OCI-LY3 (cell line): ENCODE data around the gene SPDL1.
"Not testable (repeated sequence)": the region's sequence is repeated elsewhere in the genome, so short reads cannot be mapped to it uniquely, and the experiment has no call there.

Experiments used
- H2AFZ ChIP-seq: fragments of 200-600, 300-600 bp; shearing (Covaris generic); 2 replicates; pipeline ENCODE4 v1.6.0; 2014; ENCODE audit warnings: antibody characterized with exemption, low read depth, low read length
- H3K27ac ChIP-seq: fragments of 200-600, 300-600 bp; sonication (generic); 2 replicates; pipeline ENCODE4 v1.5.1; 2014; ENCODE audit warnings: mild to moderate bottlenecking, low read length, moderate library complexity, mixed read lengths
- H3K27me3 ChIP-seq: fragments of 200-600, 300-600 bp; sonication (generic); 2 replicates; pipeline ENCODE4 v1.6.1; 2014; ENCODE audit warnings: low read depth, low read length, mixed read lengths
- H3K36me3 ChIP-seq: fragments of 200-600, 300-600 bp; sonication (generic); replicated peaks from 2 replicates; pipeline ENCODE3; 2014; ENCODE audit warnings: low read depth, low read length, mixed read lengths
- H3K4me1 ChIP-seq: fragments of 300-600, 200-600 bp; sonication (generic); 2 replicates; pipeline ENCODE4 v1.6.1; 2014; ENCODE audit warnings: low read length, mixed read lengths
- H3K4me2 ChIP-seq: fragments of 200-600, 300-600 bp; sonication (generic); 2 replicates; pipeline ENCODE4 v1.6.1; 2014; ENCODE audit warnings: low read length, mixed read lengths
- H3K4me3 ChIP-seq: fragments of 300-600, 200-600 bp; sonication (generic); 2 replicates; pipeline ENCODE4 v1.5.1; 2014; ENCODE audit warnings: antibody characterized with exemption, mild to moderate bottlenecking, low read length, moderate library complexity
- H3K79me2 ChIP-seq: fragments of 300-600, 200-600 bp; shearing (Covaris generic); 2 replicates; pipeline ENCODE4 v1.6.1; 2014; ENCODE audit warnings: mild to moderate bottlenecking, low read length, mixed read lengths
- H3K9ac ChIP-seq: fragments of 300-600, 200-600 bp; shearing (Covaris generic); 2 replicates; pipeline ENCODE4 v1.6.0; 2014; ENCODE audit warnings: mild to moderate bottlenecking, low read length, moderate library complexity
- H3K9me3 ChIP-seq: fragments of 200-600, 300-600 bp; shearing (Covaris generic); 2 replicates; pipeline ENCODE4 v1.6.1; 2014; ENCODE audit warnings: low read length, mixed read lengths; ENCODE audit not compliant: insufficient read depth
- H4K20me1 ChIP-seq: fragments of 200-600, 300-600 bp; sonication (generic); 2 replicates; pipeline ENCODE4 v1.6.1; 2016; ENCODE audit warnings: low read length, mixed read lengths; ENCODE audit not compliant: insufficient read depth
- CTCF ChIP-seq: fragments of 200-600, 300-600 bp; sonication (generic); IDR thresholded peaks from 2 replicates; pipeline ENCODE4 v1.5.1; 2014; ENCODE audit warnings: antibody characterized with exemption, low read length, low read depth
- EZH2phosphoT487 ChIP-seq: fragments of 200-600 bp; shearing (Covaris generic); IDR thresholded peaks from 2 replicates; pipeline ENCODE4 v1.6.1; 2018; ENCODE audit warnings: antibody characterized with exemption, mixed run types, low read depth

SPDL1 gene

GRCh38 chr5:169607882-169608281 is 24.3 kb downstream of the SPDL1 start:
- H2AFZ ChIP-seq, result no peak overlapping the region
- peaks cover 15% of the 10 kb centered on the region for H3K4me1 ChIP-seq
- no peaks in the 10 kb centered on the region for H3K79me2 ChIP-seq
- peaks cover 19% of the 10 kb centered on the region for H3K36me3 ChIP-seq
- no peak overlapping the region for H3K9ac ChIP-seq
- no peak overlapping the region for H3K4me2 ChIP-seq
- H3K27ac ChIP-seq, result no peak overlapping the region
- no peak overlapping the region for H3K4me3 ChIP-seq
- peaks cover 4% of the 10 kb centered on the region; the same call in 1 of the 2 replicates for H3K9me3 ChIP-seq
- no peaks in the 10 kb centered on the region for H3K27me3 ChIP-seq
- 0 out of 2 replicates have a peak, but pooled peaks cover 3% of the 10 kb centered on the region for H4K20me1 ChIP-seq
- TF ChIP-seq CTCF (no peak), EZH2phosphoT487 (no peak)

DNA sequence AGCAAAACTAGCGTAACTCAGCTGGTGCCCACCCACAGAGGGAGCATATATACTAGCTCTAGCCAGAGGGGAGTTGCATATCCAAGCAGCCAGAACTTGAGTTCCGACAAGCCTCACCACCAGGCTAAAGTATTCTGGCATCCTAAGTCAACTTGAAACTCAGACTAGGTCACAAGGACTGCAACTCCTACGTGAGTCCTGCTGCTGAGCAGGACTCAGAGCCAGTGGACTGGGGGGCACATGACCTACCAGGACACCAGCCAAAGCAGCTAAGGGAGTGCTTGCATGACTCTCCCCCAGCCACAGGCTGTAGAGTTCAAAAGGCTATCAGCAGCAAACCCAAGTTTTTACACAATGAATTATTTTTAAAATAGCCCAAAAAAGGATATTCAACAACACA is 26.1 kb downstream of the SPDL1 start:
- H3K9ac ChIP-seq, result no peak overlapping the region
- no peak overlapping the region for H3K4me3 ChIP-seq
- peaks cover 15% of the 10 kb centered on the region for H3K4me1 ChIP-seq
- H3K79me2 ChIP-seq, result no peaks in the 10 kb centered on the region
- H2AFZ ChIP-seq, result no peak overlapping the region
- 0 out of 2 replicates have a peak, but pooled peaks cover 3% of the 10 kb centered on the region for H4K20me1 ChIP-seq
- peaks cover 4% of the 10 kb centered on the region; the same call in 1 of the 2 replicates for H3K9me3 ChIP-seq
- no peak overlapping the region for H3K4me2 ChIP-seq
- TF ChIP-seq CTCF, result no peak
- TF ChIP-seq EZH2phosphoT487, result no peak
- H3K27me3 ChIP-seq, result no peaks in the 10 kb centered on the region
- H3K36me3 ChIP-seq, result peaks cover 8% of the 10 kb centered on the region
- H3K27ac ChIP-seq, result no peak overlapping the region

DNA sequence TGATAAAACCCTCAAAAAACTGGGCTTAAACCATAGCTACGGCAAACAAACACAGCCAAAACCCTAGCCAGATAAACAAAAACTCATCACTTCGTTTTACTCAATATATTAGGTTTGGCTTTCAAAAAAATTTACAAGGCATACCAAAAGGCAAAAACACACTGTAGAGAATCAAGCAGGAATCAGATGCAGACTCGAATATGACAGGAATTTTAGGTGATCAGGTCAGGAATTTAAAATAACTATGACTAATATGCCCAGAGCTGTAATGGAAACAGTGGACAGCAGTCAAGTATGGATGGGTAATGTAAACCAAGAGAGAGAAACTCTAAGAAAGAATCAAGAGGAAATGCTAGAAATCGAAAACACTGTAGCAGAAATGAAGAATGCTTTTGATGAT is 27.0 kb downstream of the SPDL1 start:
- Histone ChIP-seq H3K27ac (no peak overlapping the region), H3K4me2 (no peak overlapping the region), H2AFZ (no peak overlapping the region), H3K9me3 (peaks cover 4% of the 10 kb centered on the region; the same call in 1 of the 2 replicates), H3K4me3 (no peak overlapping the region), H3K4me1 (peaks cover 15% of the 10 kb centered on the region), H3K27me3 (no peaks in the 10 kb centered on the region), H3K9ac (no peak overlapping the region), H3K36me3 (peaks cover 4% of the 10 kb centered on the region), H3K79me2 (no peaks in the 10 kb centered on the region), H4K20me1 (0 out of 2 replicates have a peak, but pooled peaks cover 3% of the 10 kb centered on the region)
- TF ChIP-seq CTCF, result no peak
- TF ChIP-seq EZH2phosphoT487, result no peak

- Histone ChIP-seq H3K27me3 (no peaks in the 10 kb centered on the region), H3K4me2 (no peak overlapping the region), H3K4me3 (no peak overlapping the region), H3K36me3 (no peaks in the 10 kb centered on the region), H3K9me3 (peaks cover 3% of the 10 kb centered on the region; the same call in 1 of the 2 replicates), H3K9ac (no peak overlapping the region), H3K4me1 (no peaks in the 10 kb centered on the region), H3K79me2 (no peaks in the 10 kb centered on the region), H3K27ac (no peak overlapping the region), H2AFZ (no peak overlapping the region), H4K20me1 (no peaks in the 10 kb centered on the region)
- TF ChIP-seq EZH2phosphoT487, result no peak
- no peak for TF ChIP-seq CTCF
Observed at GRCh38 chr5:169615561-169615960, 32.0 kb downstream of the SPDL1 start.

GRCh38 chr5:169624307-169624706 is 40.7 kb downstream of the SPDL1 start:
- not testable (repeated sequence) for H3K4me3 ChIP-seq, H3K4me2 ChIP-seq, H3K9me3 ChIP-seq, H3K36me3 ChIP-seq, H3K27ac ChIP-seq, H2AFZ ChIP-seq, H3K9ac ChIP-seq, H3K27me3 ChIP-seq, H4K20me1 ChIP-seq, H3K79me2 ChIP-seq, H3K4me1 ChIP-seq
